ENCODE data around the gene IKZF5. TPM values are rescaled to one million over a fixed set of nuclear protein-coding genes. Genes with fewer than 3 reads are reported as not detected.

Gene IKZF5
- total RNA-seq, 1 experiment from 2014 or later = 12.5 TPM

GRCh38 chr10:123004298-123004697, 4.3 kb downstream of the IKZF5 start:
- Histone ChIP-seq H3K23me2 (ENCODE audit: insufficient read length, low read depth, low read length, poor library complexity, severe bottlenecking) (peaks cover 13% of the 10 kb centered on the region), H2BK20ac (ENCODE audit: low read depth, low read length, poor library complexity, severe bottlenecking) (no peak overlapping the region)
- peaks cover 16 to 24% of the 10 kb centered on the region in 2 experiments for H3K4me1 Mint-ChIP-seq

More at GRCh38 chr10:123004298-123004697, 4.3 kb downstream of the IKZF5 start:
- Mint-ChIP-seq H3K36me3 (ENCODE audit: insufficient read depth in 1 of 3, low read depth in 3 of 3) (peaks cover 4 to 8% (median 6%) of the 10 kb centered on the region in 3 experiments; a peak in 6 of 7 replicates), H3K4me3 (no peak overlapping the region), H3K9me3 (peaks cover 0 to 3% of the 10 kb centered on the region in 2 experiments; a peak in 2 of 5 replicates), H3K27ac (no peak overlapping the region), H3K27me3 (ENCODE audit: low read depth) (peaks cover 3% of the 10 kb centered on the region)
- DNase-seq = no peak
- Histone ChIP-seq H3K9ac (ENCODE audit: extremely low read depth, insufficient read length, low read length) (no peak overlapping the region), H2BK12ac (ENCODE audit: insufficient read length, low read depth, low read length) (no peak overlapping the region), H2AFZ (ENCODE audit: low read length) (no peak overlapping the region), H3K79me2 (ENCODE audit: insufficient read depth, low read length) (peaks cover 3% of the 10 kb centered on the region; the same call in 1 of the 2 replicates), H4K8ac (replicated peaks; ENCODE audit: insufficient read length, low read depth, low read length) (no peak overlapping the region), H3K18ac (ENCODE audit: insufficient read length, low read depth, low read length) (no peak overlapping the region), H3K27me3 (ENCODE audit: insufficient read depth, low read length) (no peaks in the 10 kb centered on the region; the same call in 1 of the 2 replicates), H3K4ac (ENCODE audit: low read depth, low read length) (no peak overlapping the region), H2BK120ac (ENCODE audit: low read depth, low read length, poor library complexity, severe bottlenecking) (no peak overlapping the region), H3T11ph (ENCODE audit: low read length) (no peak overlapping the region), H4K20me1 (ENCODE audit: control insufficient read depth, insufficient read depth, insufficient read length) (no peaks in the 10 kb centered on the region), H3K27ac (ENCODE audit: insufficient read length, low read depth, low read length) (no peak overlapping the region), H3K4me2 (ENCODE audit: insufficient read depth, insufficient read length, low read length) (no peak overlapping the region), H3K14ac (ENCODE audit: insufficient read depth, low read length) (no peak overlapping the region), H2BK5ac (ENCODE audit: insufficient read length, low read length) (no peak overlapping the region), H2BK15ac (ENCODE audit: low read depth, low read length) (no peak overlapping the region), H4K91ac (ENCODE audit: insufficient read length, low read depth, low read length) (no peak overlapping the region), H3K56ac (ENCODE audit: insufficient read length, low read depth, low read length) (no peak overlapping the region), H3K4me1 (ENCODE audit: insufficient read depth, low read length) (0 out of 2 replicates have a peak, but pooled peaks cover 2% of the 10 kb centered on the region), H2AK5ac (ENCODE audit: insufficient read length, low read length) (no peak overlapping the region), H3K79me1 (ENCODE audit: insufficient read depth, low read depth, low read length, poor library complexity, severe bottlenecking) (no peaks in the 10 kb centered on the region), H3K23ac (ENCODE audit: insufficient read length, low read depth, low read length) (no peak overlapping the region), H4K5ac (ENCODE audit: insufficient read length, low read depth, low read length) (no peak overlapping the region), H3K9me3 (ENCODE audit: control insufficient read depth, low read depth, low read length) (no peaks in the 10 kb centered on the region)
- no CpG with 5 or more reads among the region's 2 CpGs for WGBS (ENCODE audit: extremely low coverage, insufficient read length, low lambda C conversion rate)
- TF ChIP-seq, protein P1, sequence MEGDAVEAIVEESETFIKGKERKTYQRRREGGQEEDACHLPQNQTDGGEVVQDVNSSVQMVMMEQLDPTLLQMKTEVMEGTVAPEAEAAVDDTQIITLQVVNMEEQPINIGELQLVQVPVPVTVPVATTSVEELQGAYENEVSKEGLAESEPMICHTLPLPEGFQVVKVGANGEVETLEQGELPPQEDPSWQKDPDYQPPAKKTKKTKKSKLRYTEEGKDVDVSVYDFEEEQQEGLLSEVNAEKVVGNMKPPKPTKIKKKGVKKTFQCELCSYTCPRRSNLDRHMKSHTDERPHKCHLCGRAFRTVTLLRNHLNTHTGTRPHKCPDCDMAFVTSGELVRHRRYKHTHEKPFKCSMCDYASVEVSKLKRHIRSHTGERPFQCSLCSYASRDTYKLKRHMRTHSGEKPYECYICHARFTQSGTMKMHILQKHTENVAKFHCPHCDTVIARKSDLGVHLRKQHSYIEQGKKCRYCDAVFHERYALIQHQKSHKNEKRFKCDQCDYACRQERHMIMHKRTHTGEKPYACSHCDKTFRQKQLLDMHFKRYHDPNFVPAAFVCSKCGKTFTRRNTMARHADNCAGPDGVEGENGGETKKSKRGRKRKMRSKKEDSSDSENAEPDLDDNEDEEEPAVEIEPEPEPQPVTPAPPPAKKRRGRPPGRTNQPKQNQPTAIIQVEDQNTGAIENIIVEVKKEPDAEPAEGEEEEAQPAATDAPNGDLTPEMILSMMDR (conservative IDR thresholded peaks at IDR 0.05) = no peak

Data from H9 (cell line).